ENCODE data around the gene CREB3L1. TPM values are rescaled to one million over a fixed set of nuclear protein-coding genes. Genes with fewer than 3 reads are reported as not detected.

The CREB3L1 gene, protein sequence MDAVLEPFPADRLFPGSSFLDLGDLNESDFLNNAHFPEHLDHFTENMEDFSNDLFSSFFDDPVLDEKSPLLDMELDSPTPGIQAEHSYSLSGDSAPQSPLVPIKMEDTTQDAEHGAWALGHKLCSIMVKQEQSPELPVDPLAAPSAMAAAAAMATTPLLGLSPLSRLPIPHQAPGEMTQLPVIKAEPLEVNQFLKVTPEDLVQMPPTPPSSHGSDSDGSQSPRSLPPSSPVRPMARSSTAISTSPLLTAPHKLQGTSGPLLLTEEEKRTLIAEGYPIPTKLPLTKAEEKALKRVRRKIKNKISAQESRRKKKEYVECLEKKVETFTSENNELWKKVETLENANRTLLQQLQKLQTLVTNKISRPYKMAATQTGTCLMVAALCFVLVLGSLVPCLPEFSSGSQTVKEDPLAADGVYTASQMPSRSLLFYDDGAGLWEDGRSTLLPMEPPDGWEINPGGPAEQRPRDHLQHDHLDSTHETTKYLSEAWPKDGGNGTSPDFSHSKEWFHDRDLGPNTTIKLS
- 0.43 and 1.7 TPM in 2 replicates for total RNA-seq (ENCODE audit: low replicate concordance)

DNA sequence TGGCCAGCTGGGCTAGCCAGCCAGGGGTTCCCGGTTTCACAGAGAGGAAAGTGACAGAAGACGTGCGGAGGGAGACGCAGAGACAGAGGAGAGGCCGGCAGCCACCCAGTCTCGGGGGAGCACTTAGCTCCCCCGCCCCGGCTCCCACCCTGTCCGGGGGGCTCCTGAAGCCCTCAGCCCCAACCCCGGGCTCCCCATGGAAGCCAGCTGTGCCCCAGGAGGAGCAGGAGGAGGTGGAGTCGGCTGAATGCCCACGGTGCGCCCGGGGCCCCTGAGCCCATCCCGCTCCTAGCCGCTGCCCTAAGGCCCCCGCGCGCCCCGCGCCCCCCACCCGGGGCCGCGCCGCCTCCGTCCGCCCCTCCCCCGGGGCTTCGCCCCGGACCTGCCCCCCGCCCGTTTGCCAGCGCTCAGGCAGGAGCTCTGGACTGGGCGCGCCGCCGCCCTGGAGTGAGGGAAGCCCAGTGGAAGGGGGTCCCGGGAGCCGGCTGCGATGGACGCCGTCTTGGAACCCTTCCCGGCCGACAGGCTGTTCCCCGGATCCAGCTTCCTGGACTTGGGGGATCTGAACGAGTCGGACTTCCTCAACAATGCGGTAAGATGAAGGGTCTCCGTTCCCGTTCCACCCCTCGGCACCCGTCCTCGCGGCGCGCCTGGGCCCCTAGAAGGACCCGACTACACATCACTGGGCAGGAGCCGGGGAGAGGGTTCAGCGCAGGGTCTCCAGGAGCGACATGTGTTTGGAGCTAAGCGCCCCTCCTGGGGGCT lies at the start of gene CREB3L1:
TSS of gene CREB3L1 (plus strand) at position 41 of the 765 bp plus-strand sequence. CDS start at position 491, 450 bp downstream.
- Histone ChIP-seq H3F3A (ENCODE audit: low read depth) (peaks cover 40% of the 10 kb centered on the region), H3K9me3 (ENCODE audit: low read depth) (no peaks in the 10 kb centered on the region), H3K4me1 (peaks cover 52% of the 10 kb centered on the region), H3K27me3 (peaks cover 9% of the 10 kb centered on the region), H3K9ac (no peak within 1 kb of the TSS), H2AFZ (replicated peaks) (peak within 1 kb of the TSS; percentile 91), H3K79me2 (ENCODE audit: low read depth) (no peaks in the 10 kb centered on the region), H3K27ac (no peak within 1 kb of the TSS), H3K36me3 (no peaks in the 10 kb centered on the region), H3K4me2 (peak within 1 kb of the TSS; percentile 100), H3K4me3 (peak within 1 kb of the TSS; percentile 80), H4K20me1 (ENCODE audit: low read depth) (no peaks in the 10 kb centered on the region)
- H3K9me3 Mint-ChIP-seq = no peaks in the 10 kb centered on the region
- H3K27me3 Mint-ChIP-seq (ENCODE audit: insufficient read depth, low read depth) = peaks cover 29% of the 10 kb centered on the region
- DNase-seq (ENCODE audit: low spot score) = peak; percentile 59
- peak within 1 kb of the TSS; percentile 94 for H3K4me3 Mint-ChIP-seq
- H3K27ac Mint-ChIP-seq = no peak within 1 kb of the TSS
- no peaks in the 10 kb centered on the region for H3K36me3 Mint-ChIP-seq
- TF ChIP-seq, protein P1, sequence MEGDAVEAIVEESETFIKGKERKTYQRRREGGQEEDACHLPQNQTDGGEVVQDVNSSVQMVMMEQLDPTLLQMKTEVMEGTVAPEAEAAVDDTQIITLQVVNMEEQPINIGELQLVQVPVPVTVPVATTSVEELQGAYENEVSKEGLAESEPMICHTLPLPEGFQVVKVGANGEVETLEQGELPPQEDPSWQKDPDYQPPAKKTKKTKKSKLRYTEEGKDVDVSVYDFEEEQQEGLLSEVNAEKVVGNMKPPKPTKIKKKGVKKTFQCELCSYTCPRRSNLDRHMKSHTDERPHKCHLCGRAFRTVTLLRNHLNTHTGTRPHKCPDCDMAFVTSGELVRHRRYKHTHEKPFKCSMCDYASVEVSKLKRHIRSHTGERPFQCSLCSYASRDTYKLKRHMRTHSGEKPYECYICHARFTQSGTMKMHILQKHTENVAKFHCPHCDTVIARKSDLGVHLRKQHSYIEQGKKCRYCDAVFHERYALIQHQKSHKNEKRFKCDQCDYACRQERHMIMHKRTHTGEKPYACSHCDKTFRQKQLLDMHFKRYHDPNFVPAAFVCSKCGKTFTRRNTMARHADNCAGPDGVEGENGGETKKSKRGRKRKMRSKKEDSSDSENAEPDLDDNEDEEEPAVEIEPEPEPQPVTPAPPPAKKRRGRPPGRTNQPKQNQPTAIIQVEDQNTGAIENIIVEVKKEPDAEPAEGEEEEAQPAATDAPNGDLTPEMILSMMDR (IDR thresholded peaks at IDR 0.05) = no peak
- no peak for TF ChIP-seq EZH2phosphoT487 (IDR thresholded peaks at IDR 0.05)
- no peak for TF ChIP-seq EZH2 (IDR thresholded peaks at IDR 0.05)
- peaks cover 41% of the 10 kb centered on the region for H3K4me1 Mint-ChIP-seq

DNA sequence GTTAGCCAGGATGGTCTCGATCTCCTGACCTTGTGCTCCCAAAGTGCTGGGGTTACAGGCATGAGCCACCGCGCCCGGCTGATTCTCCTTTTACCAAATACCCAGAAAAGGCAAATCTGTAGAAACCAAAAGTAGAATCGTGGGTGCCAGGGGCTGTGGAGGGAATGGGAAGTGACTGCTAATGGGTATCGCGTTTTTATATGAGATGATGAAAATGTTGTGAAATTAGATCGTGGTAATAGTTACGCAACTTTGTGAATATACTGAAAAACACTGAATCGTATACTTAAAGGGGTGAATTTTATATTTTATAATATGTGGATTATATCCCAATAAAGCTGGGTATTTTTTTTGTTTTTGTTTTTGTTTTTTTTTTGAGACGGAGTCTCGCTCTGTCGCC lies 48.2 kb upstream of the CREB3L1 start:
- TF ChIP-seq EZH2phosphoT487 (IDR thresholded peaks at IDR 0.05) (no peak), EZH2 (IDR thresholded peaks at IDR 0.05) (no peak)
- TF ChIP-seq, protein P1 (IDR thresholded peaks at IDR 0.05) = no peak
- Mint-ChIP-seq H3K36me3 (no peaks in the 10 kb centered on the region), H3K4me1 (peaks cover 6% of the 10 kb centered on the region)

DNA sequence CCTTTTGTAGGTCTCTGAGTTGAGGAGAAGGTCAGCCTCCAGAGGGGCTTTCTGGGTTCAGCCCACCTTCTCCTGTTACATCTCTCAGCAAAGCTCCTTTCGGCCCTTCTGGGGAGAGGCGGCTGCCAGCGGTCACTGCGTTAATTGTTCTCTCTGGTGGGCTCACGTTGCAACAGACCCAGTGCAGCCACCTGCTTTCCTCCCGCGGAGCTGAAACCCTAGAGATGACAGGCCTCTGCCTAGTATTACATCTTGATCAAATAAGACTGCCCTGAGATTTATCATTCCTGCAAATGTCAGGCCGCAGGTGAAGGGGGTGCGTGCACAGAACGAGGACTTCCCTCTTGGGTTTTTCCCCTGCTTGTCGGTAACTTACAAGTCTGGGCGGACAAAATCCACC lies 43.2 kb upstream of the CREB3L1 start:
- Histone ChIP-seq H4K20me1 (ENCODE audit: low read depth) (no peaks in the 10 kb centered on the region), H3K27ac (peak overlapping the region; percentile 34), H3K4me3 (peak overlapping the region; percentile 22), H3K4me1 (peaks cover 17% of the 10 kb centered on the region), H3K27me3 (peaks cover 40% of the 10 kb centered on the region), H3K4me2 (peak overlapping the region; percentile 62), H3F3A (ENCODE audit: low read depth) (peaks cover 45% of the 10 kb centered on the region), H3K9me3 (ENCODE audit: low read depth) (no peaks in the 10 kb centered on the region), H3K36me3 (no peaks in the 10 kb centered on the region), H3K9ac (no peak overlapping the region), H3K79me2 (ENCODE audit: low read depth) (no peaks in the 10 kb centered on the region), H2AFZ (replicated peaks) (peak overlapping the region; percentile 58)
- TF ChIP-seq, protein P1 (IDR thresholded peaks at IDR 0.05) = no peak
- TF ChIP-seq EZH2phosphoT487 (IDR thresholded peaks at IDR 0.05) (no peak), EZH2 (IDR thresholded peaks at IDR 0.05) (no peak)
- H3K27me3 Mint-ChIP-seq (ENCODE audit: insufficient read depth, low read depth) = peaks cover 23% of the 10 kb centered on the region
- no peak overlapping the region for H3K4me3 Mint-ChIP-seq
- no peak overlapping the region for H3K27ac Mint-ChIP-seq
- H3K4me1 Mint-ChIP-seq = peaks cover 27% of the 10 kb centered on the region
- peak; percentile 85 for DNase-seq (ENCODE audit: low spot score)
- peaks cover 3% of the 10 kb centered on the region for H3K9me3 Mint-ChIP-seq
- no peaks in the 10 kb centered on the region for H3K36me3 Mint-ChIP-seq

More for the DNA sequence above, 48.2 kb upstream of the CREB3L1 start:
- Histone ChIP-seq H4K20me1 (ENCODE audit: low read depth) (no peaks in the 10 kb centered on the region), H3F3A (ENCODE audit: low read depth) (peaks cover 15% of the 10 kb centered on the region), H3K79me2 (ENCODE audit: low read depth) (no peaks in the 10 kb centered on the region), H3K4me2 (no peak overlapping the region), H3K4me3 (no peak overlapping the region), H2AFZ (replicated peaks) (no peak overlapping the region), H3K9me3 (ENCODE audit: low read depth) (no peaks in the 10 kb centered on the region), H3K27me3 (no peaks in the 10 kb centered on the region), H3K27ac (no peak overlapping the region), H3K36me3 (no peaks in the 10 kb centered on the region), H3K9ac (no peak overlapping the region), H3K4me1 (peaks cover 7% of the 10 kb centered on the region)
- Mint-ChIP-seq H3K9me3 (no peaks in the 10 kb centered on the region), H3K27ac (no peak overlapping the region), H3K27me3 (ENCODE audit: insufficient read depth, low read depth) (peaks cover 2% of the 10 kb centered on the region), H3K4me3 (no peak overlapping the region)
- no peak for DNase-seq (ENCODE audit: low spot score)
